Naive thymus-derived CD4-positive, alpha-beta T cell (primary cell): ENCODE measurements around the gene MYL6. TPM values are rescaled to one million over a fixed set of nuclear protein-coding genes. Genes with fewer than 3 reads are reported as not detected.

Experiments
- ATAC-seq: fragments of 150-1000 bp; cut with Tn5 transposase; 2 replicates; pipeline ENCODE4 v1.10.0; 2021; ENCODE audit warnings: mild to moderate bottlenecking, moderate library complexity
- CTCF ChIA-PET: fragments of 350-600 bp; sonication (Branson Sonifier 250); formaldehyde crosslinking; loops from one replicate; lab custom pipeline; 2021; ENCODE audit warnings: antibody characterized with exemption; lab: Charles Lee
- POLR2A ChIA-PET: fragments of 350-600 bp; sonication (Branson Sonifier 250); formaldehyde crosslinking; loops from one replicate; lab custom pipeline; 2021; ENCODE audit warnings: antibody characterized with exemption, inconsistent platforms; lab: Charles Lee
- DNase-seq, 9 donors: peaks; one replicate each; pipeline versions ENCODE4 v3.0.0 to v3.0.0-alpha.2; 2020 to 2022; ENCODE audit warnings: mixed read lengths in 1 of 9
- H3K27ac ChIP-seq: one replicate; pipeline ENCODE4 v1.7.0; 2013; ENCODE audit warnings: mild to moderate bottlenecking, low read depth, low read length, moderate library complexity
- H3K27me3 ChIP-seq, 2 donors: one replicate each; pipeline ENCODE4 v1.7.0; 2013; ENCODE audit warnings: low read length in 2 of 2, mild to moderate bottlenecking in 2 of 2, moderate library complexity in 2 of 2; ENCODE audit not compliant: control insufficient read depth in 2 of 2, insufficient read depth in 2 of 2
- H3K36me3 ChIP-seq, 3 experiments: 1 replicate in 2 of 3; 2 replicates in 1 of 3; pipeline ENCODE4 v1.7.0; 2013; ENCODE audit warnings: low read length in 3 of 3, mild to moderate bottlenecking in 3 of 3, moderate library complexity in 1 of 3; ENCODE audit not compliant: insufficient read depth in 3 of 3, control insufficient read depth in 2 of 3
- H3K4me1 ChIP-seq, 2 donors: one replicate each; pipeline ENCODE4 v1.7.0; 2013; ENCODE audit warnings: low read length in 2 of 2, mild to moderate bottlenecking in 2 of 2, moderate library complexity in 1 of 2; ENCODE audit not compliant: control insufficient read depth in 2 of 2, insufficient read depth in 2 of 2
- H3K4me3 ChIP-seq: 2 replicates; pipeline ENCODE4 v1.7.0; 2013; ENCODE audit warnings: mild to moderate bottlenecking, low read length
- H3K9me3 ChIP-seq, 3 experiments: 1 replicate in 2 of 3; 2 replicates in 1 of 3; pipeline ENCODE4 v1.7.0; 2013; ENCODE audit warnings: low read length in 3 of 3; ENCODE audit not compliant: control insufficient read depth in 2 of 3
- H3K27ac Mint-ChIP-seq, 9 donors: one replicate each; pipeline ENCODE4 v1.8.0; 2020 to 2022; ENCODE audit warnings: mixed read lengths in 9 of 9, mild to moderate bottlenecking in 8 of 9, moderate library complexity in 5 of 9, inconsistent platforms in 2 of 9
- H3K27me3 Mint-ChIP-seq, 5 donors: one replicate each; pipeline ENCODE4 v1.8.0; 2021 to 2022; ENCODE audit warnings: mixed read lengths in 5 of 5, mild to moderate bottlenecking in 1 of 5
- H3K36me3 Mint-ChIP-seq, 5 donors: one replicate each; pipeline ENCODE4 v1.8.0; 2020 to 2022; ENCODE audit warnings: mixed read lengths in 5 of 5, mild to moderate bottlenecking in 3 of 5, inconsistent platforms in 1 of 5
- H3K4me1 Mint-ChIP-seq, 7 donors: one replicate each; pipeline ENCODE4 v1.8.0; 2020 to 2022; ENCODE audit warnings: mixed read lengths in 7 of 7, mild to moderate bottlenecking in 3 of 7, inconsistent platforms in 1 of 7
- H3K4me3 Mint-ChIP-seq, 10 donors: one replicate each; pipeline ENCODE4 v1.8.0; 2020 to 2022; ENCODE audit warnings: mild to moderate bottlenecking in 10 of 10, mixed read lengths in 10 of 10, moderate library complexity in 6 of 10, inconsistent platforms in 2 of 10
- H3K9me3 Mint-ChIP-seq, 11 donors: one replicate each; pipeline ENCODE4 v1.8.0; 2020 to 2022; ENCODE audit warnings: mixed read lengths in 11 of 11, mild to moderate bottlenecking in 4 of 11, inconsistent platforms in 1 of 11, moderate library complexity in 1 of 11
- intact Hi-C, 2 donors: fragments of 100-400 bp; cut with micrococcal nuclease; formaldehyde crosslinking; loops; one replicate each; pipeline ENCODE4 v1.15.1; 2023
- polyA plus RNA-seq, 2 donors: library from polyadenylated mRNA; unstranded; fragments of 300-500 nt; fragmentation: Illumina TruSeq; gene quantifications; one replicate each; pipeline ENCODE4 v1.2.3, GENCODE V29; 2021
- total RNA-seq, 6 experiments: library from RNA in 5 of 6; stranded (reverse) in 5 of 6; gene quantifications; 1 replicate in 5 of 6; 2 replicates in 1 of 6; pipeline ENCODE4 v1.2.3 and lab custom pipeline; 2021 to 2026

Gene MYL6
- total and polyA plus RNA-seq, 7 experiments from 2014 or later, result 428 to 2,144 (median 805) TPM

DNA sequence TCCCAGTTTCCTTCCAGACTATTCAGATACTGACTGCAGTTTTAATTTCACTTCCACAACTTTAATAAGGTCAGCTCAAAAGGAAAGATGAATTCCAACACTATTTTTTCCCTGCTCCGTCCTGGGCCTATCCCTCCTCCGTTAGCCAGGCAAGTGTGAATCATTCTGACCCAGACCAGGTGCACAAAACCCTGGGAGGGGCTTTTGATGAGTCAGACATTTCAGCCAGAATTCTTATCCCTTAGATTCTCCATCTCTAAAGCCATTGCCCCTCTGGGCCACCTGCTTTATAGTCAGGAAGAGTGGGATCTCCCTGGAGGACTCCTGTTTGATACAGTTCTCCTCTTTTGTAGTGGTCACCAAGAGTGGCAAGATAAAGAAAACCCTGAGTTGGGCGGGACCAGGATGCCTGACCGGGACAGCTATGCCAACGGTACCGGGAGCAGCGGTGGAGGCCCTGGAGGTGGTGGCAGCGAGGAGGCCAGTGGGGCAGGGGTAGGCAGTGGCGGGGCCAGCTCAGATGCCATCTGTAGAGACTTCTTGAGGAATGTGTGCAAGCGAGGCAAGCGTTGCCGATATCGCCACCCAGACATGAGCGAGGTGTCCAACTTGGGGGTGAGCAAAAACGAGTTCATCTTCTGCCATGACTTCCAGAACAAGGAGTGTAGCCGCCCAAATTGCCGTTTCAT is 37.9 kb upstream of the MYL6 start:
- H3K4me3 ChIP-seq, result no peak overlapping the region
- Mint-ChIP-seq H3K4me1 (peaks cover 24 to 60% (median 46%) of the 10 kb centered on the region in 7 donors), H3K36me3 (peaks cover 7 to 25% (median 17%) of the 10 kb centered on the region in 5 donors), H3K27ac (peak overlapping the region in 2 of 9 donors; percentile 36 to 38), H3K9me3 (peaks cover 0 to 5% (median 0%) of the 10 kb centered on the region in 11 donors), H3K4me3 (peak overlapping the region in 1 of 10 donors; percentile 18), H3K27me3 (no peaks in the 10 kb centered on the region)
- no peaks in the 10 kb centered on the region for H3K9me3 ChIP-seq
- H3K4me1 ChIP-seq, result peaks cover 24 to 29% of the 10 kb centered on the region in 2 donors
- CTCF ChIA-PET, result interaction anchor here (0.7 to 13.4 kb wide), 12 partner anchors 8 to 343 kb away, joined by 3 to 193 read pairs (median 4); partner anchors contain the start of genes ESYT1, MYL6, PA2G4 and RNF41
- peaks cover 0 to 20% (median 0%) of the 10 kb centered on the region in 3 experiments for H3K36me3 ChIP-seq
- no peaks in the 10 kb centered on the region for H3K27me3 ChIP-seq
- ATAC-seq, result no peak
- no peak for DNase-seq
- intact Hi-C loops, result no loop called here
- POLR2A ChIA-PET, result interaction anchor here (0.5 to 7.6 kb wide), 11 partner anchors 8 to 147 kb away, joined by 3 to 230 read pairs (median 46); partner anchors contain the start of genes ANKRD52, ESYT1, MYL6 and PA2G4
- no peak overlapping the region for H3K27ac ChIP-seq

- ChIA-PET POLR2A (interaction anchor here (0.7 to 7.6 kb wide), 4 partner anchors 17 to 137 kb away, joined by 3 to 230 read pairs (median 74); partner anchors contain the start of genes ANKRD52, PA2G4 and SMARCC2), CTCF (interaction anchor here (0.7 to 13.4 kb wide), 3 partner anchors 68 to 85 kb away, joined by 3 to 193 read pairs (median 3); partner anchors contain the start of gene SMARCC2)
- Mint-ChIP-seq H3K9me3 (peaks cover 0 to 5% (median 0%) of the 10 kb centered on the region in 11 donors), H3K27ac (peak overlapping the region in 1 of 9 donors; percentile 36), H3K4me1 (peaks cover 29 to 60% (median 50%) of the 10 kb centered on the region in 7 donors), H3K36me3 (peaks cover 7 to 25% (median 17%) of the 10 kb centered on the region in 5 donors), H3K27me3 (no peaks in the 10 kb centered on the region), H3K4me3 (no peak overlapping the region)
- Histone ChIP-seq H3K27me3 (no peaks in the 10 kb centered on the region), H3K36me3 (peaks cover 0 to 18% (median 0%) of the 10 kb centered on the region in 3 experiments), H3K4me3 (no peak overlapping the region), H3K4me1 (peaks cover 27 to 35% of the 10 kb centered on the region in 2 donors), H3K9me3 (no peaks in the 10 kb centered on the region), H3K27ac (no peak overlapping the region)
- intact Hi-C loops, result no loop called here
- DNase-seq, result no peak
- ATAC-seq, result no peak
These were observed 36.8 kb upstream of the MYL6 start for GRCh38 chr12:56121204-56121870.

GRCh38 chr12:56122637-56123036 is 35.5 kb upstream of the MYL6 start:
- no peaks in the 10 kb centered on the region for H3K27me3 Mint-ChIP-seq
- H3K4me1 Mint-ChIP-seq, result peaks cover 35 to 61% (median 59%) of the 10 kb centered on the region in 7 donors
- H3K27ac Mint-ChIP-seq, result peak overlapping the region in 4 of 9 donors; percentile 1 to 79 (median 18)
- H3K4me3 ChIP-seq, result no peak overlapping the region
- H3K4me3 Mint-ChIP-seq, result no peak overlapping the region
- DNase-seq, result no peak
- H3K36me3 Mint-ChIP-seq, result peaks cover 3 to 14% (median 4%) of the 10 kb centered on the region in 5 donors
- no peak overlapping the region for H3K27ac ChIP-seq
- H3K9me3 Mint-ChIP-seq, result peaks cover 0 to 5% (median 0%) of the 10 kb centered on the region in 11 donors
- no peaks in the 10 kb centered on the region for H3K27me3 ChIP-seq
- no peaks in the 10 kb centered on the region for H3K9me3 ChIP-seq
- peaks cover 0 to 17% (median 0%) of the 10 kb centered on the region in 3 experiments for H3K36me3 ChIP-seq
- peaks cover 36 to 46% of the 10 kb centered on the region in 2 donors for H3K4me1 ChIP-seq
- POLR2A ChIA-PET, result interaction anchor here (0.6 to 13.1 kb wide), 5 partner anchors 37 to 273 kb away, joined by 3 to 192 read pairs (median 5); partner anchors contain the start of genes MYL6 and SMARCC2
- ATAC-seq, result no peak
- intact Hi-C loops, result no loop called here
- CTCF ChIA-PET, result interaction anchor here (0.7 to 13.4 kb wide), 4 partner anchors 29 to 83 kb away, joined by 3 to 193 read pairs (median 3); partner anchors contain the start of gene SMARCC2

- H3K36me3 Mint-ChIP-seq, result peaks cover 0 to 11% (median 0%) of the 10 kb centered on the region in 5 donors
- POLR2A ChIA-PET, result interaction anchor here (1.1 to 13.1 kb wide), 7 partner anchors 20 to 340 kb away, joined by 3 to 192 read pairs (median 11); partner anchors contain the start of genes MYL6, MYL6B, PA2G4 and RNF41
These were observed 34.0 kb upstream of the MYL6 start for GRCh38 chr12:56124133-56124532.

DNA sequence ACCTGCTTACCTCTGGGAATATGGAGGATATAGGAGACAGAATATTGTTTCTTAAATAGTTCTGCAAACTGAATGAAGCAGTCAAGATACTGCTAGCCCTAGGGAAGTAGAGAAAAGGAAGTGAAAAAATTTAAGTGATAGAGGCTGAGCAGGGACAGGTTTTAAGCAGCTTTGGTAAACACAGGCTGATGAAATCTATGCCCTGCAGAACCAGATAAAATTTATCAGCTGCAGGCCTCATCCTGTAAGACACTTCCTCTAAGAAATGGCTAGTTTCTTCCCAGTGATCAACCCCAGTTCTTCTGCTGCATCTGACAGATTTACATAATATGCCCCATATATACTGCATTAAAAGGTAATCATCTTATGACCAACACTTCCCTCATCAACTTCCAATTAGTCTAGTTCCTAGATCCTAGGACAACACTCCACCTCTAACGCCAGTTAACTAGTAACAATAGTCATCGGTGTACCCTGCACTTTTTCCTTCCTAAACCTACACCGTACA is 31.4 kb upstream of the MYL6 start:
- no peak overlapping the region for H3K4me3 ChIP-seq
- CTCF ChIA-PET, result interaction anchor here (0.6 to 13.4 kb wide), 11 partner anchors 9 to 384 kb away, joined by 3 to 193 read pairs (median 5); partner anchors contain the start of genes GDF11, MYL6, MYL6B and RNF41
- H3K9me3 ChIP-seq, result no peaks in the 10 kb centered on the region
- POLR2A ChIA-PET, result interaction anchor here (0.8 to 13.1 kb wide), 11 partner anchors 9 to 322 kb away, joined by 3 to 192 read pairs (median 5); partner anchors contain the start of genes MYL6, MYL6B, PA2G4 and RAB5B
- Mint-ChIP-seq H3K36me3 (peaks cover 5 to 30% (median 17%) of the 10 kb centered on the region in 5 donors), H3K4me1 (peaks cover 33 to 66% (median 57%) of the 10 kb centered on the region in 7 donors), H3K27me3 (no peaks in the 10 kb centered on the region), H3K9me3 (peaks cover 0 to 4% (median 0%) of the 10 kb centered on the region in 11 donors), H3K27ac (peak overlapping the region; percentile 86 to 99 (median 91)), H3K4me3 (peak overlapping the region in 8 of 10 donors; percentile 27 to 99 (median 96))
- peak overlapping the region; percentile 72 for H3K27ac ChIP-seq
- H3K27me3 ChIP-seq, result no peaks in the 10 kb centered on the region
- H3K4me1 ChIP-seq, result peaks cover 39 to 46% of the 10 kb centered on the region in 2 donors
- DNase-seq (no peak), ATAC-seq (no peak)
- peaks cover 14 to 25% (median 17%) of the 10 kb centered on the region in 3 experiments for H3K36me3 ChIP-seq
- intact Hi-C loops, result loop anchor here (1.0 to 5.0 kb wide), 9 partner anchors 8 to 961 kb away; partner anchors contain the start of genes MYL6 (in 2 of the 2), SMARCC2 (in 2 of the 2), ZC3H10 (in 2 of the 2) and NAB2 (in 1 of the 2)

More at GRCh38 chr12:56124133-56124532, 34.0 kb upstream of the MYL6 start:
- Mint-ChIP-seq H3K27ac (peak overlapping the region in 8 of 9 donors; percentile 27 to 90 (median 61)), H3K9me3 (peaks cover 0 to 2% (median 0%) of the 10 kb centered on the region in 11 donors), H3K27me3 (no peaks in the 10 kb centered on the region), H3K4me1 (peaks cover 26 to 51% (median 49%) of the 10 kb centered on the region in 7 donors), H3K4me3 (no peak overlapping the region)
- DNase-seq (no peak), ATAC-seq (no peak)
- Histone ChIP-seq H3K27me3 (no peaks in the 10 kb centered on the region), H3K36me3 (peaks cover 0 to 23% (median 0%) of the 10 kb centered on the region in 3 experiments), H3K27ac (no peak overlapping the region), H3K9me3 (no peaks in the 10 kb centered on the region), H3K4me1 (peaks cover 26 to 38% of the 10 kb centered on the region in 2 donors), H3K4me3 (no peak overlapping the region)
- intact Hi-C loops, result no loop called here
- CTCF ChIA-PET, result interaction anchor here (0.5 to 13.4 kb wide), 10 partner anchors 10 to 531 kb away, joined by 3 to 193 read pairs (median 4); partner anchors contain the start of genes MYL6B, RNF41 and SMARCC2
